ENCODE measurements around the gene CERS5.

DNA sequence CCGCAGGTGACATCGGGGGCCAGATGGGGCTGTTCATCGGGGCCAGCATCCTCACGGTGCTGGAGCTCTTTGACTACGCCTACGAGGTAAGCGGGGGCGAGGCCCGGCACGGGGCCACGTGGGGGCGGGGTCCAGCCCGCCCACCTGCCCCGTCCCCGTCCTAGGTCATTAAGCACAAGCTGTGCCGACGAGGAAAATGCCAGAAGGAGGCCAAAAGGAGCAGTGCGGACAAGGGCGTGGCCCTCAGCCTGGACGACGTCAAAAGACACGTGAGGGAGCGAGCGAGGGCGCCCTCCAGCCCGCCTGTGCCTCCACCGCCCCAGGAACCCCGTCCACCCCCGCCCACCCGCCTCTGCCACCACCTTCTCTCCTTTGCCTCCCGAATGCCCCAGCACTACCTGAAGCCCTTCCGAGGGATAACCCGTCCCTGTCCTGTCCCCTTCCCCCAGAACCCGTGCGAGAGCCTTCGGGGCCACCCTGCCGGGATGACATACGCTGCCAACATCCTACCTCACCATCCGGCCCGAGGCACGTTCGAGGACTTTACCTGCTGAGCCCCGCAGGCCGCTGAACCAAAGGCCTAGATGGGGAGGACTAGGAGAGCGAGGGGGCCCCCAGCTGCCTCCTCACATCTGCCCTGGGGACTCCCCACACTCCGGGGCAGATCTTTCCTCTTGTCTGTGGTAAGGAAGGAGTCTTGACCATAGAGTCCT is 85.9 kb downstream of the CERS5 start:
- TF ChIP-seq EZH2 (IDR thresholded peaks at IDR 0.05; ENCODE audit: low read length), result no peak
- TF ChIP-seq, protein P1, sequence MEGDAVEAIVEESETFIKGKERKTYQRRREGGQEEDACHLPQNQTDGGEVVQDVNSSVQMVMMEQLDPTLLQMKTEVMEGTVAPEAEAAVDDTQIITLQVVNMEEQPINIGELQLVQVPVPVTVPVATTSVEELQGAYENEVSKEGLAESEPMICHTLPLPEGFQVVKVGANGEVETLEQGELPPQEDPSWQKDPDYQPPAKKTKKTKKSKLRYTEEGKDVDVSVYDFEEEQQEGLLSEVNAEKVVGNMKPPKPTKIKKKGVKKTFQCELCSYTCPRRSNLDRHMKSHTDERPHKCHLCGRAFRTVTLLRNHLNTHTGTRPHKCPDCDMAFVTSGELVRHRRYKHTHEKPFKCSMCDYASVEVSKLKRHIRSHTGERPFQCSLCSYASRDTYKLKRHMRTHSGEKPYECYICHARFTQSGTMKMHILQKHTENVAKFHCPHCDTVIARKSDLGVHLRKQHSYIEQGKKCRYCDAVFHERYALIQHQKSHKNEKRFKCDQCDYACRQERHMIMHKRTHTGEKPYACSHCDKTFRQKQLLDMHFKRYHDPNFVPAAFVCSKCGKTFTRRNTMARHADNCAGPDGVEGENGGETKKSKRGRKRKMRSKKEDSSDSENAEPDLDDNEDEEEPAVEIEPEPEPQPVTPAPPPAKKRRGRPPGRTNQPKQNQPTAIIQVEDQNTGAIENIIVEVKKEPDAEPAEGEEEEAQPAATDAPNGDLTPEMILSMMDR (optimal IDR thresholded peaks at IDR 0.05 in 1 of 3, IDR thresholded peaks at IDR 0.05 in 1 of 3, conservative IDR thresholded peaks at IDR 0.05 in 1 of 3; ENCODE audit: extremely low read depth in 1 of 3, insufficient read depth in 2 of 3, low read length in 3 of 3), result no peak

All from keratinocyte (primary cell).